Stimulated activated naive B cell treated with anti-CD40 and anti-IgM and Interleukin-4, amounts not matched to agents 10 μg/mL and 1 μg/mL and 100 μg/mL, for 72 hours (primary cell): ENCODE data around the gene PNPLA2.

Experiments
- ATAC-seq, 2 donors: fragments of 150-1000 bp; cut with Tn5 transposase; replicated peaks; 2 replicates each; pipeline ENCODE4 v1.10.0; 2021; ENCODE audit warnings: moderate library complexity in 1 of 2
- DNase-seq: peaks from one replicate; pipeline ENCODE4 v3.0.0; 2021
- H3K27ac Mint-ChIP-seq: one replicate; pipeline ENCODE4 v1.8.0; 2022; ENCODE audit warnings: mild to moderate bottlenecking, mixed read lengths
- H3K27me3 Mint-ChIP-seq, 2 donors: one replicate each; pipeline ENCODE4 v1.8.0; 2022; ENCODE audit warnings: mixed read lengths in 2 of 2
- H3K36me3 Mint-ChIP-seq, 2 donors: one replicate each; pipeline ENCODE4 v1.8.0; 2022; ENCODE audit warnings: mixed read lengths in 2 of 2, mild to moderate bottlenecking in 1 of 2
- H3K4me1 Mint-ChIP-seq, 2 donors: one replicate each; pipeline ENCODE4 v1.8.0; 2022; ENCODE audit warnings: mixed read lengths in 2 of 2, mild to moderate bottlenecking in 1 of 2
- H3K4me3 Mint-ChIP-seq, 2 donors: one replicate each; pipeline ENCODE4 v1.8.0; 2022; ENCODE audit warnings: mild to moderate bottlenecking in 2 of 2, mixed read lengths in 2 of 2, moderate library complexity in 1 of 2
- H3K9me3 Mint-ChIP-seq, 2 donors: one replicate each; pipeline ENCODE4 v1.8.0; 2022; ENCODE audit warnings: mixed read lengths in 2 of 2, mild to moderate bottlenecking in 1 of 2

Gene PNPLA2

GRCh38 chr11:818396-819128 is at the start of gene PNPLA2:
Gene PNPLA2 (plus strand): TSS chr11:818914. CDS start chr11:819719, 805 bp downstream.
- Mint-ChIP-seq H3K4me3 (peak within 1 kb of the TSS; percentile 85 to 87), H3K27ac (peak within 1 kb of the TSS; percentile 94), H3K36me3 (peaks cover 16% of the 10 kb centered on the region in 2 donors), H3K9me3 (no peaks in the 10 kb centered on the region), H3K27me3 (no peaks in the 10 kb centered on the region), H3K4me1 (peaks cover 17 to 32% of the 10 kb centered on the region in 2 donors)
- ATAC-seq (no peak), DNase-seq (no peak)

- no peak for DNase-seq
- no peaks in the 10 kb centered on the region for H3K27me3 Mint-ChIP-seq
- no peaks in the 10 kb centered on the region for H3K9me3 Mint-ChIP-seq
- no peak overlapping the region for H3K27ac Mint-ChIP-seq
- peaks cover 1 to 27% of the 10 kb centered on the region in 2 donors for H3K4me1 Mint-ChIP-seq
- no peak overlapping the region for H3K4me3 Mint-ChIP-seq
- ATAC-seq, result no peak
- peaks cover 30 to 34% of the 10 kb centered on the region in 2 donors for H3K36me3 Mint-ChIP-seq
Measured at GRCh38 chr11:769887-770641, 48.6 kb upstream of the PNPLA2 start.

GRCh38 chr11:770642-771616 is 47.8 kb upstream of the PNPLA2 start:
- H3K4me3 Mint-ChIP-seq, result no peak overlapping the region
- no peak for DNase-seq
- H3K9me3 Mint-ChIP-seq, result no peaks in the 10 kb centered on the region
- ATAC-seq, result no peak
- H3K36me3 Mint-ChIP-seq, result peaks cover 26 to 29% of the 10 kb centered on the region in 2 donors
- no peaks in the 10 kb centered on the region for H3K27me3 Mint-ChIP-seq
- H3K4me1 Mint-ChIP-seq, result peaks cover 5 to 29% of the 10 kb centered on the region in 2 donors
- no peak overlapping the region for H3K27ac Mint-ChIP-seq

GRCh38 chr11:771617-772204 is 47.0 kb upstream of the PNPLA2 start:
- ATAC-seq (no peak), DNase-seq (no peak)
- Mint-ChIP-seq H3K27me3 (no peaks in the 10 kb centered on the region), H3K4me3 (no peak overlapping the region), H3K36me3 (peaks cover 25 to 29% of the 10 kb centered on the region in 2 donors), H3K27ac (no peak overlapping the region), H3K4me1 (peaks cover 9 to 36% of the 10 kb centered on the region in 2 donors), H3K9me3 (no peaks in the 10 kb centered on the region)

- H3K4me3 Mint-ChIP-seq, result no peak overlapping the region
- H3K4me1 Mint-ChIP-seq, result peaks cover 9 to 37% of the 10 kb centered on the region in 2 donors
- H3K27me3 Mint-ChIP-seq, result no peaks in the 10 kb centered on the region
- no peaks in the 10 kb centered on the region for H3K9me3 Mint-ChIP-seq
- no peak overlapping the region for H3K27ac Mint-ChIP-seq
- no peak for DNase-seq
- ATAC-seq, result no peak
- peaks cover 18 to 27% of the 10 kb centered on the region in 2 donors for H3K36me3 Mint-ChIP-seq
Measured at GRCh38 chr11:772429-773390, 46.0 kb upstream of the PNPLA2 start.

GRCh38 chr11:773425-773824 is 45.3 kb upstream of the PNPLA2 start:
- Mint-ChIP-seq H3K27ac (peak overlapping the region; percentile 47), H3K4me1 (peaks cover 9 to 40% of the 10 kb centered on the region in 2 donors), H3K36me3 (peaks cover 18 to 24% of the 10 kb centered on the region in 2 donors), H3K9me3 (no peaks in the 10 kb centered on the region), H3K27me3 (no peaks in the 10 kb centered on the region), H3K4me3 (no peak overlapping the region)
- ATAC-seq, result no peak
- no peak for DNase-seq

- DNase-seq (no peak), ATAC-seq (no peak)
- H3K4me1 Mint-ChIP-seq, result peaks cover 10 to 44% of the 10 kb centered on the region in 2 donors
- H3K9me3 Mint-ChIP-seq, result no peaks in the 10 kb centered on the region
- no peak overlapping the region for H3K4me3 Mint-ChIP-seq
- no peaks in the 10 kb centered on the region for H3K27me3 Mint-ChIP-seq
- peaks cover 20 to 25% of the 10 kb centered on the region in 2 donors for H3K36me3 Mint-ChIP-seq
- H3K27ac Mint-ChIP-seq, result no peak overlapping the region
Measured at GRCh38 chr11:773830-774229, 44.9 kb upstream of the PNPLA2 start.

- Mint-ChIP-seq H3K4me3 (peak overlapping the region; percentile 29 to 54), H3K27ac (peak overlapping the region; percentile 69), H3K36me3 (peaks cover 20 to 21% of the 10 kb centered on the region in 2 donors), H3K27me3 (no peaks in the 10 kb centered on the region), H3K9me3 (no peaks in the 10 kb centered on the region), H3K4me1 (peaks cover 15 to 47% of the 10 kb centered on the region in 2 donors)
- ATAC-seq, result no peak
- no peak for DNase-seq
Measured at GRCh38 chr11:774873-775592, 43.7 kb upstream of the PNPLA2 start.

GRCh38 chr11:776263-776560 is 42.5 kb upstream of the PNPLA2 start:
- H3K27me3 Mint-ChIP-seq, result no peaks in the 10 kb centered on the region
- H3K36me3 Mint-ChIP-seq, result peaks cover 12 to 26% of the 10 kb centered on the region in 2 donors
- peak overlapping the region; percentile 94 for H3K27ac Mint-ChIP-seq
- H3K4me1 Mint-ChIP-seq, result peaks cover 15 to 47% of the 10 kb centered on the region in 2 donors
- ATAC-seq (no peak), DNase-seq (no peak)
- peak overlapping the region; percentile 98 to 99 for H3K4me3 Mint-ChIP-seq
- H3K9me3 Mint-ChIP-seq, result no peaks in the 10 kb centered on the region

GRCh38 chr11:776561-777287 is 42.0 kb upstream of the PNPLA2 start:
- ATAC-seq (peak; percentile 52 to 53), DNase-seq (no peak)
- peaks cover 13 to 26% of the 10 kb centered on the region in 2 donors for H3K36me3 Mint-ChIP-seq
- H3K4me3 Mint-ChIP-seq, result peak overlapping the region; percentile 98 to 99
- H3K27me3 Mint-ChIP-seq, result no peaks in the 10 kb centered on the region
- H3K9me3 Mint-ChIP-seq, result no peaks in the 10 kb centered on the region
- peaks cover 15 to 47% of the 10 kb centered on the region in 2 donors for H3K4me1 Mint-ChIP-seq
- H3K27ac Mint-ChIP-seq, result peak overlapping the region; percentile 94

- H3K36me3 Mint-ChIP-seq, result peaks cover 15 to 26% of the 10 kb centered on the region in 2 donors
- ATAC-seq (peak; percentile 86 to 87), DNase-seq (peak; percentile 91)
- H3K9me3 Mint-ChIP-seq, result no peaks in the 10 kb centered on the region
- peak within 1 kb of the TSS; percentile 98 to 99 for H3K4me3 Mint-ChIP-seq
- H3K4me1 Mint-ChIP-seq, result peaks cover 15 to 47% of the 10 kb centered on the region in 2 donors
- no peaks in the 10 kb centered on the region for H3K27me3 Mint-ChIP-seq
- H3K27ac Mint-ChIP-seq, result peak within 1 kb of the TSS; percentile 94
Measured at GRCh38 chr11:777288-778255, 41.1 kb upstream of the PNPLA2 start, which contains the start of gene GATD1. Gene GATD1 (minus strand): TSS chr11:777487. CDS start chr11:777462, 25 bp downstream.
